Measurements from ENCODE around the gene BTF3.
"Not testable (repeated sequence)": the region's sequence is repeated elsewhere in the genome, so short reads cannot be mapped to it uniquely, and the experiment has no call there.

BTF3 gene

GRCh38 chr5:73486119-73486899, 11.9 kb upstream of the BTF3 start:
- DNase-seq = no peak

DNA sequence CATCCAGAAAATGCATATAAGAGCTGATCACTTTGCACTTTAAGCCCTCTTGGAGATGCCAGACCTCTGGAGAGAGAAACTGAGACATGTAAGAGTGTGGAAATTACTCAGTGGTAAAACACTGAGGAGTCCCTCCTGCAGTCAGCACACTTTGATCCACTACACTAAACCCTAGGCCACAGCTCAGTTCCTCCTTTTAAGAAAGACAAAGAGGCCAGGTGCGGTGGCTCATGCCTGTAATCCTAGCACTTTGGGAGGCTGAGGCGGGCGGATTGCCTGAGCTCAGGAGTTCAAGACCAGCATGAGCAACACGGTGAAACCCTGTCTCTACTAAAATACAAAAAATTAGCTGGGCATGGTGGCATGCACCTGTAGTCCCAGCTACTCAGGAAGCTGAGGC, 11.0 kb upstream of the BTF3 start:
- DNase-seq = not testable (repeated sequence)

DNA sequence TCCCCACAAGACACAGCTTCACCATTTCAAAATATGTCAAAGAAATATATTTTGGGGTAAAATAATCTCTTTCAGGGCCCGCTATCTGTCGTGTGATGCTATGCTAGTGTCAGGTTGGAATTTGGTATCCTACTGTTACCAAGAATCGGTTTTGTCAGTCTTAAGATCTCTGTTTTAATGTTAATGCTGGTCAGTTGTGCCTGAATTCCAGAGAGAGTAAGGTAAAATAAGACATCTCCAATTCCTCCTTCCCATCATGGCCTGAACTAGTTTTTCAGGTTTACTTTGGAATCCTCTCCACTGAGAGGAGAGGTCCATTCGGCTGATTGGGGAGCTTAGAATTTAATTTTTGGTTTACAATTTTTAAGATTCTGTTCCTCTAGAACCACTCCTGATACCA, 10.4 kb upstream of the BTF3 start:
- DNase-seq = no peak

- DNase-seq = no peak
These were observed 9.4 kb upstream of the BTF3 start for GRCh38 chr5:73488806-73489205.

DNA sequence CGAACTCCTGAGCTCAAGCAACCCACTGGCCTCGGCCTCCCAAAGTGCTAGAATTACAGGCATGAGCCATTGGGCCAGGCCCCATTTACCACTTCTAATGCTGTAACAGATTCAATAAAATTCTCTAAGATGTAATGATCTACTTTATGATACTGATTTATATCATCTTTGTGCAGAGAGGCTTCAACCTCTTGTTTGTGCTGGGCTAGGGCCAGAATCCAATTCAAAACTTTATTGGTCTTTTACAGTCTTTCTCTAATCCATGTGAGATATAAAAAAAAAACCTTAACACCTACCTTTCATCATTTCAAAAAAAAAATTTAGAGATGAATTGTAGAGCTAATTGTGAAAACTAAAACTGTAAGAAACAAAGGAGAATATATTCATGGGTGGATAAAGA, 8.2 kb upstream of the BTF3 start:
- no peak for DNase-seq

DNA sequence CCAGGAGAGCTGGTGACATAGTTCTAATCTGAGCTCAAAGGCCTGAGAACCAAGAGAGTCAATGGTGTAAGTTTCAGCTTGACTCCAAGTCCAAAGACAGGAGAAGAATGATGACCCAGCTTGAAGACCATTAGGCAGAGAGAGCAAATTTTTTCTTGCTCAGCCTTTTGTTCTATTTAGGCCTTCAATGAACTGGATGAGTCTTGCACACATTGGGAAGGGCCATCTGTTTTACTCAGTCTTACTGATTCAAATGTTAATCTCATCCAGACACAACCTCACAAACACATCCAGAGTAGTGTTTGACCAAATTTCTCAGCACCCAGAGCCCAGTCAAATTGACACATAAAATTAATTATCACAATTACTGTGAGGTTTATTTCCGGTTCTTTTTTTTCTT, 7.1 kb upstream of the BTF3 start:
- no peak for DNase-seq

GRCh38 chr5:73493421-73493820, 4.8 kb upstream of the BTF3 start:
- DNase-seq = no peak

GRCh38 chr5:73494721-73495120, 3.5 kb upstream of the BTF3 start:
- DNase-seq = no peak

DNA sequence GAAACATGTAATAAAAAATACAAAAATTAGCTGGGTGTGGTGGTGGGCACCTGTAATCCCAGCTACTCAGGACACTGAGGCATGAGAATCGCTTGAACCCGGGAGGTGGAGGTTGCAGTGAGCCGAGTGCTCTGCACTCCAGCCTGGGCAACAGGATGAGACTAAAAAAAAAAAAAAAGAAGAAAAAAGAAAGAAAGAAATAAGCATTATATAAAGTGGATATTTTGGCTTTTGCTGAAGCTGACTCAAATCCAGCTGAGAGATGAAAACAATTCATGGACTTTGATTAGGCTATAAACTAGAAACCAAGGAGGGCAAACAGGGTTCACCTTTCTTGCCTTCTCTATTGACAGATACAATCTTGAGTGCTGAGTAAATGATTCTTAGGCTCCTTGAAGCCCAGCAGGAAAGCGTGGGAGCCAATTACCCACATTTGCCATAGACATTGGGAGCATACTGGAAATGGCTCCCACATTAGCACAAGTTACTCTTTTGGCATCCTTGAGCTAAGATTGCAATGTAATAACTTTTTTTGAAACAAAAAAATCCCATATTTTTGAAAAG, 2.4 kb upstream of the BTF3 start:
- no peak for DNase-seq

GRCh38 chr5:73496984-73497457, 1.2 kb upstream of the BTF3 start:
- DNase-seq = no peak

DNA sequence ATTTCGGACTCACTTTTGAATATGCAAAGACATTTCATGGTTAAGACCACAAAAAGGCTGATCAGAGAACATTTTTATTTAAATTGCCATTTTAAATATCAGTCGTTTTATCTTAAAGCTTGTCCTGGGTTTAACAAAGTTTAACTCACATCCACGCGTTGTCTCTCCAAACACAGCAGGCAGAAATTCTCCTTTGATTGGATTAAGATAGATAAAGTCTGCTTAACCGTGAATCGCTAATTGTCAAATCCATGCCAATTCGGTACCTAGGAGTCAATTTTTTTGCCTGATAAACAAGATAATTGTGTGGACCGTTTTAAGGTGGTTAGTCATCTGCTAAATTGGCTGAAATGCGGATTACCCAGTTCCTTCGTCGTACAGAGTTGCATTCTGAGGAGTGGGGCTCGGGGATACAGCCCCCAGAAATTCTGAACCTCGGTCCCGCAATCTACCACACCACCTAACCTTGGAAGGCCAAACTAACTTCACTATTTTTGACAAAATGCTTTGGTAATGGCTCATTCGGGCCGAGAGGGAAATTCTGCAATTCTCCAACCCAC, 665 bp upstream of the BTF3 start:
- DNase-seq = no peak

GRCh38 chr5:73499187-73499586, 945 bp downstream of the BTF3 start:
- no peak for DNase-seq

DNA sequence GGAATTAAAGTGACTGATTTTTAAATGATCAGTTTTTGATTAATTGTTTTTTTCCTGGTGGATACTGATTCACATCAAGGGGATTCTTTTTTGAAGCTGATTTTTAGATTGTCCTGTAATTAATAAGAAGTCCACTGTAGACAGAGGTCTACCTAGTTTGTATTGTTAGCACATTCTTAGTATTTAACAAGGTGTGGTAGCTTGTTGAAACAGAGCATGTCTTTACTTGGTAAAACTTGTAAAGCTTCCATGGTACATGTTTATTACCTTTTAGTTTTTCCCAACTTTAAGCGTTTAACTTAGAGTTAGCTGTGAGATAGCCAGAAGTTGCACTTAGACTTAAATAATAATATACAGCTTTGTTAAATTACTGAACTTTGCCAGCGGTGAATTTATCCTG, 1.5 kb downstream of the BTF3 start:
- DNase-seq = no peak

GRCh38 chr5:73501406-73501805, 3.2 kb downstream of the BTF3 start:
- DNase-seq = no peak

GRCh38 chr5:73506459-73506955, 8.3 kb downstream of the BTF3 start:
- peak in 1 of 2 experiments; percentile 26 for DNase-seq

DNA sequence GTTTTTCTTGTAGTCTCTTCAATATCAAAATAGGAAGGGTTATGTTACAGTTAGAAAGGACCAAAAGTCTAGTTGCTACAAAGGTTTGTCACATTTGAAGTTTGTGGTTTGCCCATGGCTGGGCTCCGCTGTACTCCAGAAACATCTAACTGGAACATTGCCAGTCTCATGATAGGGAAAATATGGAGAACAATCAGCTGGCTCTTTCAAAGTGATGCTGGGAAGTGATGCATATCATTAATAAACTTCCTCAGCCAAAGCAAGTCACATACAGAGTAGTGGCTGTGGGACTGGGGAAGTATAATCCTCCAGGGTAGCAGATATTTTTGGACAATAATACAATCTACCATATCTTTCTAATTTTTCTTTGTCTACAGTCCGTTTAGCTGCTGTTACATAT, 8.8 kb downstream of the BTF3 start:
- DNase-seq = no peak

DNA sequence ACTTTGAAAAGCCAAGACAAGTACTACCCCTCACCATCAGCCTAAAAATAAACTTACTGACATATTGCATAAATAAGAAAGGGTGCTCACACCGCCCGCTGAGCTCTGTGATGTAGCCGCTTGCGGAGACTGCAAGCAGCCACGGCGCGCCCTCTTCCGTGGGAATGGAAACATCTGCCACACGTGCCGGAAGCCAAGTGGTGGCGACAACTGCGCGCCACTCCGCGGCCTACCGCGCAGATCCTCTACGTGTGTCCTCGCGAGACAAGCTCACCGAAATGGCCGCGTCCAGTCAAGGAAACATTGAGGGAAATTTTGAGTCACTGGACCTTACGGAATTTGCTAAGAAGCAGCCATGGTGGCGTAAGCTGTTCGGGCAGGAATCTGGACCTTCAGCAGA, 10.3 kb downstream of the BTF3 start:
- not testable (repeated sequence) for DNase-seq

DNA sequence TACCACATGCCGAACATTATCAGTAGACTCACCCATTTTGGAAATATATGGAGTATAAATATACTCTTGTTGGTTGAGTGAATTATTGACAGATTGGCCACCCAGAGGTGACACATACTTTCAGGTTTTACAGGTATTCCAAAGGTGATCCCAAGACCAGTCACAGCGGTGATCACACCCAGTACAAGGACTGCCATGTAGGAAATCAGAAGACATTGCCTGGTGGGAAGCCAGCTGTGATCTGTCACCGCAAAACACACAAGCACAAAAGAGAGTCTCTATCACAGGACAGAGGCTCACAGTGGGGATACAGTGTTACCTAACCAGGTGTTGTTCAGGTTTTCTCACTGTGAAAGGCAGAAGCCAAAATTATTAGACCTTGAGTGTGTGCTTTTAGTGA, 15.8 kb downstream of the BTF3 start:
- no peak for DNase-seq

- no peak for DNase-seq
These were observed 16.2 kb downstream of the BTF3 start for GRCh38 chr5:73514418-73514817.

GRCh38 chr5:73515232-73515631, 17.0 kb downstream of the BTF3 start:
- no peak for DNase-seq

DNA sequence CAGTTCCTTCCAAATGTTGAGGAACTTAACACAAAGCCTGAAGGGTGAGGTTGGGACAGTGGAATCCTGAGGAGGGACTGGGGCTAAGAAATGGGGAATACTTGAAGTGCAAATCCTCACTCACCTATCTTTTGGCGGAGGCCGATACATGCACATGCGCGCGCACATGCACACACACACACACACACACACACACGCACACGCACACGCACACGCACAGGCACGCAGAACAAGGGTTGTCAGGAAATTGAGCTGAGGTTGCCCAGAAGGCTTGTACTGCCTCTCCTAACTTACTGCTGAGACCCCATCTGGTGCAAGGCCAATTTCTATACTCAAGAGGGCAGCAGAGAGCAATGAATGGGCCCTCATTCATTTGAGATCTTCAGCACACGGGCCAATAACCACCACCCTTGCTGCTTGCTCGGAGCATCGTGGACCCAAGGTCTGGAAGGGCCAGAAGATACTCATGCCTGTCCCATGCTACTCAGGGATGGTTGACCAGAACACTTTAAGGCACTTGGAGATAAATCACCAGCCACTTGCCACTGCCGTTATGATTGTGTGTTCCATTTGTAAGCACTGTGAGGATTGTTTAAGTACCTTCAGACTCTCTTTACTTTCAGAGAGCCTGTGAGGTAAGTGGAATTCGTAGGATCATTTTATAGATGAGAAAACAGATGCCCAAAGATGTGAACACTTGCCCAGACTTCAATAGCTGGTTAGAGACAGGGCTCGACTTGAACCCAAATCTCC, 21.5 kb downstream of the BTF3 start:
- peak; percentile 79 to 80 for DNase-seq

DNA sequence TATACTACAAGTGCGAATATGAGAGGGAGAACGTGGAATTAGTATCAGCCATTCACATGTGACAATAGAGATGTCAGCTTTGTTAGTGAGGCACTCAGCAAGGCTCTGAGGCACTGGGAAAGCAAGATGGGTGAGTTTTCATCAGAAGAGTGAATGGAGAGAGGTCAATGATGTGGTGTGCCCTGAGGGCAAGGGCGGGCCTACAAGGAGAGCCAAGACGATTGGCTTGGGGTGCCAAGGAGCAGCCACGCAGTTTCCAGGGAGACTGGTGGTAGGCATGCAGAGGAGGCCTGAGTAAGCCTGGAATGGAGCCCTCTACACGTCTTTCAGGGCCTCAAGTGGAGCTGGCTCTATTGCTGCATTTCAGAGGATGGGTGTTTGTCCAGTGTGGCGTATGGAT, 24.7 kb downstream of the BTF3 start:
- DNase-seq = no peak

DNA sequence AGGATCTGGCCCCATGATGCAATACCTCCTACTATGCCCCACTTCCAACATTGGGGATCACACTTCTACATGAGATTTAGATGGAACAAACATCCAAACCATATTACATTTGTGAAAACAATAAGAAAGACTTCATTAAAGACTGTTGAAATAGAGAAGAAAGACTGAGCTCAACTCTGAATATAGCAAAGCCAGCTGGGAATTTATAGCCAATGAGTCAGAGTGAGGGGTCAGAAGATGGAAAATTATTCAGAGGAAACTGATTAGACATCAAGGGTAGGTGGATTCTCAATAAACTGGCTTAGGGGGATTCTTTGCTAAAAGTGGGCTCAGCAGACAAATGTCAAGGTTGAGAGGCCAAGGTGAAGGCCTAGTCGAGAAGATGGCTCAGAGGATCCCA, 25.6 kb downstream of the BTF3 start:
- no peak for DNase-seq

Measured in activated T-cell treated with anti-CD3 and anti-CD28 coated beads, Interleukin-2, amount 50 U/mL, for 48 hours (primary cell).